ENCODE results near the gene NOS2.

Gene NOS2

GRCh38 chr17:27821318-27821717 is 21.0 kb upstream of the NOS2 start:
- in situ Hi-C loops (cut with MboI; ENCODE audit: low sequenced_read_pairs) = no loop called here

GRCh38 chr17:27819145-27819544 is 18.8 kb upstream of the NOS2 start:
- in situ Hi-C loops (cut with MboI; ENCODE audit: low sequenced_read_pairs) = no loop called here

GRCh38 chr17:27818401-27819105 is 18.2 kb upstream of the NOS2 start:
- in situ Hi-C loops (cut with MboI; ENCODE audit: low sequenced_read_pairs) = no loop called here

- in situ Hi-C loops (cut with MboI; ENCODE audit: low sequenced_read_pairs) = no loop called here
These were observed 17.4 kb upstream of the NOS2 start for GRCh38 chr17:27817731-27818130.

GRCh38 chr17:27816946-27817345 is 16.6 kb upstream of the NOS2 start:
- in situ Hi-C loops (cut with MboI; ENCODE audit: low sequenced_read_pairs) = no loop called here

GRCh38 chr17:27811961-27812360 is 11.6 kb upstream of the NOS2 start:
- in situ Hi-C loops (cut with MboI; ENCODE audit: low sequenced_read_pairs) = no loop called here

GRCh38 chr17:27810902-27811557 is 10.7 kb upstream of the NOS2 start:
- in situ Hi-C loops (cut with MboI; ENCODE audit: low sequenced_read_pairs) = no loop called here

GRCh38 chr17:27810211-27810901 is 10.0 kb upstream of the NOS2 start:
- in situ Hi-C loops (cut with MboI; ENCODE audit: low sequenced_read_pairs) = no loop called here

GRCh38 chr17:27809555-27809954 is 9.2 kb upstream of the NOS2 start:
- in situ Hi-C loops (cut with MboI; ENCODE audit: low sequenced_read_pairs) = no loop called here

GRCh38 chr17:27808628-27809027 is 8.3 kb upstream of the NOS2 start:
- in situ Hi-C loops (cut with MboI; ENCODE audit: low sequenced_read_pairs) = no loop called here

- in situ Hi-C loops (cut with MboI; ENCODE audit: low sequenced_read_pairs) = no loop called here
These were observed 7.5 kb upstream of the NOS2 start for GRCh38 chr17:27807567-27808470.

GRCh38 chr17:27805520-27806146 is 5.3 kb upstream of the NOS2 start:
- in situ Hi-C loops (cut with MboI; ENCODE audit: low sequenced_read_pairs) = no loop called here

- in situ Hi-C loops (cut with MboI; ENCODE audit: low sequenced_read_pairs) = no loop called here
These were observed 3.8 kb upstream of the NOS2 start for GRCh38 chr17:27804113-27804512.

- in situ Hi-C loops (cut with MboI; ENCODE audit: low sequenced_read_pairs) = no loop called here
These were observed 2.8 kb upstream of the NOS2 start for GRCh38 chr17:27802962-27803680.

- in situ Hi-C loops (cut with MboI; ENCODE audit: low sequenced_read_pairs) = no loop called here
These were observed 1.7 kb upstream of the NOS2 start for GRCh38 chr17:27802033-27802432.

GRCh38 chr17:27798376-27798775 is 2.0 kb downstream of the NOS2 start:
- in situ Hi-C loops (cut with MboI; ENCODE audit: low sequenced_read_pairs) = loop anchor here (25.0 kb wide), 1 partner anchor 614 kb away; the partner anchor contains the start of gene SLC46A1

GRCh38 chr17:27797390-27798091 is 2.8 kb downstream of the NOS2 start:
- in situ Hi-C loops (cut with MboI; ENCODE audit: low sequenced_read_pairs) = loop anchor here (25.0 kb wide), 1 partner anchor 615 kb away; the partner anchor contains the start of gene SLC46A1

GRCh38 chr17:27793906-27794569 is 6.3 kb downstream of the NOS2 start:
- in situ Hi-C loops (cut with MboI; ENCODE audit: low sequenced_read_pairs) = loop anchor here (25.0 kb wide), 1 partner anchor 618 kb away; the partner anchor contains the start of gene SLC46A1
